Heart left ventricle (tissue), 16 donors: ENCODE measurements around the gene LPIN2. TPM values are rescaled to one million over a fixed set of nuclear protein-coding genes. Genes with fewer than 3 reads are reported as not detected.

Source experiments
- ATAC-seq, 4 donors: fragments of 200-7000 bp; cut with Tn5 transposase; one replicate each; pipeline ENCODE4 v1.9.1; 2020 to 2022; ENCODE audit warnings: moderate library complexity in 4 of 4, mild to moderate bottlenecking in 3 of 4, moderate number of reproducible peaks in 1 of 4
- DNase-seq, 5 donors: peaks; one replicate each; pipeline ENCODE4 v3.0.0-alpha.2; 2020
- H3K27ac ChIP-seq, 12 donors: fragments of 200-600 bp; sonication (generic) in 4 of 12; one replicate each; pipeline versions ENCODE4 v1.5.0 to v1.8.0; 2016 to 2022; ENCODE audit warnings: mild to moderate bottlenecking in 2 of 12
- H3K27me3 ChIP-seq, 9 donors: fragments of 200-600 bp; sonication (generic) in 2 of 9; one replicate each; pipeline versions ENCODE4 v1.5.1 to v1.8.0; 2016 to 2022; ENCODE audit warnings: mild to moderate bottlenecking in 3 of 9
- H3K36me3 ChIP-seq, 9 donors: fragments of 200-600 bp; sonication (generic) in 2 of 9; one replicate each; pipeline versions ENCODE4 v1.5.0 to v1.8.0; 2018 to 2022; ENCODE audit warnings: mild to moderate bottlenecking in 2 of 9
- H3K4me1 ChIP-seq, 12 donors: fragments of 200-600 bp; sonication (generic) in 4 of 12; one replicate each; pipeline versions ENCODE4 v1.5.0 to v1.8.0; 2016 to 2022; ENCODE audit warnings: mild to moderate bottlenecking in 3 of 12
- H3K4me3 ChIP-seq, 12 donors: fragments of 200-600 bp; sonication (generic) in 4 of 12; one replicate each; pipeline versions ENCODE4 v1.5.0 to v1.8.0; 2017 to 2022; ENCODE audit warnings: mild to moderate bottlenecking in 9 of 12, moderate library complexity in 4 of 12
- H3K9me3 ChIP-seq, 12 donors: fragments of 200-600 bp; sonication (generic) in 4 of 12; one replicate each; pipeline versions ENCODE4 v1.5.0 to v1.8.0; 2016 to 2022; ENCODE audit warnings: mild to moderate bottlenecking in 1 of 12
- CTCF ChIP-seq, 12 donors: fragments of 200-600 bp; sonication (generic) in 4 of 12; IDR thresholded peaks; one replicate each; pipeline versions ENCODE4 v1.5.0 to v1.8.0; 2018 to 2022; ENCODE audit warnings: antibody characterized with exemption in 12 of 12, mild to moderate bottlenecking in 5 of 12
- POLR2A ChIP-seq, 2 donors: fragments of 450-650 bp; IDR thresholded peaks; one replicate each; pipeline ENCODE4 v1.6.1; 2017; ENCODE audit warnings: antibody characterized with exemption in 2 of 2, mild to moderate bottlenecking in 2 of 2, moderate library complexity in 2 of 2
- WGBS, 4 donors: extraction: QIAGEN DNeasy Blood & Tissue Kit in 2 of 4; methylation state at CpG; one replicate each; pipeline versions ENCODE4 v1.1.5 to v1.1.7; 2013 to 2018; 5-methylcytosine and 5-hydroxymethylcytosine counted together
- intact Hi-C, 10 donors: fragments of 100-400 bp; cut with DNase I; formaldehyde crosslinking; loops; one replicate each; pipeline versions ENCODE4 v1.11.1 to v1.14.2; 2022
- long read RNA-seq, 3 donors: library from polyadenylated mRNA; unstranded; transcript quantifications; one replicate each; pipeline ENCODE4 v2.0.0, GENCODE V29; 2020 to 2021
- polyA plus RNA-seq, 2 donors: library from polyadenylated mRNA; stranded (reverse); fragments of 200-250 nt; gene quantifications; one replicate each; pipeline ENCODE4 v1.2.3, GENCODE V29; 2013
- total RNA-seq, 9 donors: library from RNA; depleted of rRNA in 2 of 9; stranded (reverse); fragments of >200 nt in 2 of 9; fragmentation: NEBNext Ultra II Directional in 3 of 9; extraction: Animal tissue kit (Norgen Biotek cat#: 25700) in 3 of 9; gene quantifications; one replicate each; pipeline versions ENCODE4 v1.1.0 to v1.2.4, GENCODE V29; 2016 to 2023
- donor health status: ischemic (EF 13 %, LVEDD 7.1; RV severe dilation, severe dysfunction).
- donor health status: healthy with polysubstance abuse.
- donor health status: DM: no; HTN: yes; CAD: no.
- donor health status: DM: no; HTN: no; CAD: no.
- donor health status: ischemic (EF 25% LVEDD 6.9; RV normal size, moderate dysfunction).
- donor health status: ischemic (EF 25% LVEDD 5.7; RV mildly dilated, moderate dysfunction).
- donor health status: healthy.
- donor health status: DM: yes; HTN: yes; CAD: no.
- donor health status: ischemic (EF 35%, LVEDD 5.7; RV mildly dilated, moderate dysfunction).
- donor health status: nonischemic (EF 11% LVEDD 7.7; RV severe dilation, severe dysfunction).
- donor health status: DM: yes; HTN: yes; CAD: no.
- donor health status: PGD.
- donor health status: ischemic (EF 29% LVEDD 5.4; RV normal size, mild dysfunction).
- donor health status: nonischemic (EF 23%, LVEDD 6.1; RV moderate dilation, normal function).

Gene LPIN2
- total RNA-seq (10 to 100 TPM in 6 of 9 donors, 1 to 10 TPM in 3; 6.1 to 21.6 (median 10.9) TPM), polyA plus RNA-seq (10 to 100 TPM in 1 of 2 donors, 1 to 10 TPM in 1; 1.9 to 12.8 TPM)
- long read RNA-seq, donor 1, partial matches to known transcripts: 1 of 3 reads
- long read RNA-seq, donor 1, other reads (novel, unspliced or antisense): 2 of 3 reads
- long read RNA-seq, donor 2, partial matches to known transcripts: 7 of 8 reads
- long read RNA-seq, donor 2, other reads (novel, unspliced or antisense): 1 of 8 reads
- long read RNA-seq, donor 3, partial matches to known transcripts: 1 of 10 reads
- long read RNA-seq, donor 3, other reads (novel, unspliced or antisense): 9 of 10 reads

GRCh38 chr18:3013024-3013804 is at the start of gene LPIN2:
Gene LPIN2, minus strand, starts transcription at chr18:3013144. Its CDS starts 52,304 bp downstream, at chr18:2960840.
- H3K9me3 ChIP-seq: no peaks in the 10 kb centered on the region
- WGBS, 4 donors: 1 to 2% (median 2%) methylated on average over 23 to 78 of the region's 78 CpGs
- peaks cover 0 to 87% (median 28%) of the 10 kb centered on the region in 12 donors for H3K4me1 ChIP-seq
- H3K4me3 ChIP-seq: peak within 1 kb of the TSS; percentile 69 to 100 (median 90)
- DNase-seq: peak; percentile 98 to 99 (median 99)
- H3K36me3 ChIP-seq: peaks cover 0 to 8% (median 0%) of the 10 kb centered on the region in 9 donors
- ATAC-seq: peak; percentile 86 to 93 (median 91)
- peak within 1 kb of the TSS; percentile 82 to 97 (median 94) for H3K27ac ChIP-seq
- intact Hi-C loops: loop anchor here in 8 of 10 donors (1.0 to 10.0 kb wide), 9 partner anchors 36 to 439 kb away; partner anchors contain the start of genes MYL12A (in 4 of the 8), MYL12B (in 1 of the 8) and TGIF1 (in 1 of the 8)
- no peak for TF ChIP-seq CTCF (IDR thresholded peaks at IDR 0.05)
- TF ChIP-seq POLR2A (IDR thresholded peaks at IDR 0.05): peak in 1 of 2 donors; percentile 63
- H3K27me3 ChIP-seq: no peaks in the 10 kb centered on the region

GRCh38 chr18:3061581-3062312 is 48.8 kb upstream of the LPIN2 start:
- H3K9me3 ChIP-seq: no peaks in the 10 kb centered on the region
- DNase-seq (peak in 1 of 5 donors; percentile 8), ATAC-seq (no peak)
- H3K4me3 ChIP-seq: peak overlapping the region in 1 of 12 donors; percentile 26
- WGBS, 4 donors: 78 to 83% (median 81%) methylated on average over 11 of the region's 11 CpGs
- peak overlapping the region in 2 of 12 donors; percentile 32 to 84 for H3K27ac ChIP-seq
- TF ChIP-seq POLR2A (IDR thresholded peaks at IDR 0.05) (no peak), CTCF (IDR thresholded peaks at IDR 0.05) (no peak)
- peaks cover 0 to 10% (median 5%) of the 10 kb centered on the region in 9 donors for H3K36me3 ChIP-seq
- H3K27me3 ChIP-seq: no peaks in the 10 kb centered on the region
- intact Hi-C loops: loop anchor here (1.0 to 10.0 kb wide), 9 partner anchors 47 to 129 kb away; partner anchors contain the start of gene LPIN2 (in 6 of the 10)
- peaks cover 0 to 34% (median 13%) of the 10 kb centered on the region in 12 donors for H3K4me1 ChIP-seq

- Histone ChIP-seq H3K4me3 (peak overlapping the region in 1 of 12 donors; percentile 26), H3K36me3 (peaks cover 0 to 5% (median 0%) of the 10 kb centered on the region in 9 donors), H3K9me3 (no peaks in the 10 kb centered on the region), H3K4me1 (peaks cover 0 to 34% (median 13%) of the 10 kb centered on the region in 12 donors), H3K27me3 (no peaks in the 10 kb centered on the region), H3K27ac (peak overlapping the region in 9 of 12 donors; percentile 15 to 84 (median 39))
- DNase-seq (peak in 2 of 5 donors; percentile 24 to 32), ATAC-seq (peak in 1 of 4 donors; percentile 50)
- intact Hi-C loops: loop anchor here in 9 of 10 donors (5.0 to 10.0 kb wide), 7 partner anchors 46 to 129 kb away; partner anchors contain the start of gene LPIN2 (in 5 of the 9)
- TF ChIP-seq CTCF (IDR thresholded peaks at IDR 0.05): no peak
- WGBS, 4 donors: 80 to 83% (median 80%) methylated on average over 15 of the region's 15 CpGs
Observed at GRCh38 chr18:3060667-3061580, 48.0 kb upstream of the LPIN2 start.
